Suprapubic skin (tissue), 4 donors: ENCODE measurements around the gene CGNL1. TPM values are rescaled to one million over a fixed set of nuclear protein-coding genes. Genes with fewer than 3 reads are reported as not detected.

ENCODE experiments used
- DNase-seq, 2 donors: peaks; one replicate each; pipeline ENCODE4 v3.0.0-alpha.2; 2019; ENCODE audit warnings: low spot score in 2 of 2
- H3K27ac ChIP-seq: fragments of 200-600 bp; sonication (generic); one replicate; pipeline ENCODE4 v1.5.1; 2019
- H3K27me3 ChIP-seq: fragments of 200-600 bp; sonication (generic); one replicate; pipeline ENCODE4 v1.5.1; 2019
- H3K36me3 ChIP-seq: fragments of 200-600 bp; sonication (generic); one replicate; pipeline ENCODE4 v1.5.1; 2019
- H3K4me1 ChIP-seq: fragments of 200-600 bp; sonication (generic); one replicate; pipeline ENCODE4 v1.5.1; 2019
- H3K4me3 ChIP-seq: fragments of 200-600 bp; sonication (generic); one replicate; pipeline ENCODE4 v1.5.1; 2019; ENCODE audit warnings: mild to moderate bottlenecking
- H3K9me3 ChIP-seq: fragments of 200-600 bp; sonication (generic); one replicate; pipeline ENCODE4 v1.5.1; 2019
- CTCF ChIP-seq, 2 donors: fragments of 200-600 bp in 1 of 2; fragments of 450-650 bp in 1 of 2; sonication (generic) in 1 of 2; IDR thresholded peaks; one replicate each; pipeline ENCODE4 v1.5.1; 2016 to 2019; ENCODE audit warnings: antibody characterized with exemption in 2 of 2, mild to moderate bottlenecking in 1 of 2, moderate library complexity in 1 of 2
- EP300 ChIP-seq: sonication (generic); formaldehyde crosslinking; IDR thresholded peaks from one replicate; pipeline ENCODE4 v1.6.1; 2017; ENCODE audit warnings: antibody characterized with exemption
- POLR2A ChIP-seq, 2 donors: fragments of 450-650 bp; IDR thresholded peaks; one replicate each; pipeline ENCODE4 v1.6.1; 2017; ENCODE audit warnings: antibody characterized with exemption in 2 of 2, mild to moderate bottlenecking in 2 of 2, moderate library complexity in 2 of 2
- POLR2AphosphoS5 ChIP-seq, 3 donors: sonication (generic); formaldehyde crosslinking; IDR thresholded peaks; one replicate each; pipeline ENCODE4 v1.6.1; 2017; ENCODE audit warnings: antibody characterized with exemption in 3 of 3
- WGBS: methylation state at CpG from one replicate; pipeline ENCODE4 v1.1.5; 2018; 5-methylcytosine and 5-hydroxymethylcytosine counted together
- total RNA-seq, 4 donors: library from RNA; depleted of rRNA; stranded (reverse); fragments of >200 nt; gene quantifications; one replicate each; pipeline ENCODE4 v1.1.0, GENCODE V29; 2016

CGNL1 gene
- total RNA-seq, 4 donors from 2014 or later = 7.1 to 27.0 (median 14.2) TPM

GRCh38 chr15:57330619-57331340 is 45.5 kb upstream of the CGNL1 start:
- Histone ChIP-seq H3K4me1 (no peaks in the 10 kb centered on the region), H3K27me3 (no peaks in the 10 kb centered on the region), H3K27ac (no peak overlapping the region), H3K4me3 (no peak overlapping the region), H3K36me3 (no peaks in the 10 kb centered on the region), H3K9me3 (no peaks in the 10 kb centered on the region)
- TF ChIP-seq CTCF (IDR thresholded peaks at IDR 0.05) (no peak), EP300 (no peak), POLR2A (IDR thresholded peaks at IDR 0.05) (no peak), POLR2AphosphoS5 (IDR thresholded peaks at IDR 0.05) (no peak)
- no peak for DNase-seq
- WGBS = 82% methylated on average over 14 of the region's 14 CpGs

- no peak for DNase-seq
- WGBS = 75% methylated on average over 8 of the region's 8 CpGs
Measured at GRCh38 chr15:57332326-57332725, 44.0 kb upstream of the CGNL1 start.

GRCh38 chr15:57333487-57333886 is 42.8 kb upstream of the CGNL1 start:
- no peaks in the 10 kb centered on the region for H3K36me3 ChIP-seq
- 89% methylated on average over 4 of the region's 4 CpGs for WGBS
- no peak overlapping the region for H3K27ac ChIP-seq
- H3K4me1 ChIP-seq = no peaks in the 10 kb centered on the region
- H3K27me3 ChIP-seq = no peaks in the 10 kb centered on the region
- no peak overlapping the region for H3K4me3 ChIP-seq
- H3K9me3 ChIP-seq = no peaks in the 10 kb centered on the region
- no peak for DNase-seq
- no peak for TF ChIP-seq POLR2A (IDR thresholded peaks at IDR 0.05)
- no peak for TF ChIP-seq POLR2AphosphoS5 (IDR thresholded peaks at IDR 0.05)
- no peak for TF ChIP-seq CTCF (IDR thresholded peaks at IDR 0.05)
- TF ChIP-seq EP300 = no peak

More at GRCh38 chr15:57332326-57332725, 44.0 kb upstream of the CGNL1 start:
- Histone ChIP-seq H3K4me1 (no peaks in the 10 kb centered on the region), H3K27me3 (no peaks in the 10 kb centered on the region), H3K9me3 (no peaks in the 10 kb centered on the region), H3K4me3 (no peak overlapping the region), H3K27ac (no peak overlapping the region), H3K36me3 (no peaks in the 10 kb centered on the region)
- no peak for TF ChIP-seq POLR2A (IDR thresholded peaks at IDR 0.05)
- no peak for TF ChIP-seq CTCF (IDR thresholded peaks at IDR 0.05)
- no peak for TF ChIP-seq POLR2AphosphoS5 (IDR thresholded peaks at IDR 0.05)
- no peak for TF ChIP-seq EP300

GRCh38 chr15:57334257-57334656 is 42.0 kb upstream of the CGNL1 start:
- Histone ChIP-seq H3K27ac (no peak overlapping the region), H3K9me3 (no peaks in the 10 kb centered on the region), H3K27me3 (no peaks in the 10 kb centered on the region), H3K36me3 (no peaks in the 10 kb centered on the region), H3K4me1 (no peaks in the 10 kb centered on the region), H3K4me3 (no peak overlapping the region)
- DNase-seq = no peak
- TF ChIP-seq EP300 (no peak), POLR2AphosphoS5 (IDR thresholded peaks at IDR 0.05) (no peak), CTCF (IDR thresholded peaks at IDR 0.05) (no peak), POLR2A (IDR thresholded peaks at IDR 0.05) (no peak)
- WGBS = 57% methylated on average over 12 of the region's 12 CpGs

- Histone ChIP-seq H3K9me3 (no peaks in the 10 kb centered on the region), H3K27me3 (no peaks in the 10 kb centered on the region), H3K27ac (no peak overlapping the region), H3K4me1 (no peaks in the 10 kb centered on the region), H3K4me3 (no peak overlapping the region), H3K36me3 (no peaks in the 10 kb centered on the region)
- no peak for TF ChIP-seq EP300
- TF ChIP-seq POLR2A (IDR thresholded peaks at IDR 0.05) = no peak
- no peak for TF ChIP-seq CTCF (IDR thresholded peaks at IDR 0.05)
- no peak for TF ChIP-seq POLR2AphosphoS5 (IDR thresholded peaks at IDR 0.05)
- no peak for DNase-seq
- WGBS = 84% methylated on average over 6 of the region's 6 CpGs
Measured at GRCh38 chr15:57335293-57335715, 41.0 kb upstream of the CGNL1 start.
